CD4-positive, alpha-beta T cell treated with Interleukin-10 for 1 hour (primary cell): Measurements from ENCODE around the gene PLS1.
A peak's percentile ranks its signal among the peaks of the same experiment; 100 is the strongest.
"Not testable (repeated sequence)": the region's sequence is repeated elsewhere in the genome, so short reads cannot be mapped to it uniquely, and the experiment has no call there.

ENCODE experiments used
- DNase-seq: peaks from one replicate; pipeline ENCODE4 v3.0.0-alpha.2; 2020

PLS1 gene, protein sequence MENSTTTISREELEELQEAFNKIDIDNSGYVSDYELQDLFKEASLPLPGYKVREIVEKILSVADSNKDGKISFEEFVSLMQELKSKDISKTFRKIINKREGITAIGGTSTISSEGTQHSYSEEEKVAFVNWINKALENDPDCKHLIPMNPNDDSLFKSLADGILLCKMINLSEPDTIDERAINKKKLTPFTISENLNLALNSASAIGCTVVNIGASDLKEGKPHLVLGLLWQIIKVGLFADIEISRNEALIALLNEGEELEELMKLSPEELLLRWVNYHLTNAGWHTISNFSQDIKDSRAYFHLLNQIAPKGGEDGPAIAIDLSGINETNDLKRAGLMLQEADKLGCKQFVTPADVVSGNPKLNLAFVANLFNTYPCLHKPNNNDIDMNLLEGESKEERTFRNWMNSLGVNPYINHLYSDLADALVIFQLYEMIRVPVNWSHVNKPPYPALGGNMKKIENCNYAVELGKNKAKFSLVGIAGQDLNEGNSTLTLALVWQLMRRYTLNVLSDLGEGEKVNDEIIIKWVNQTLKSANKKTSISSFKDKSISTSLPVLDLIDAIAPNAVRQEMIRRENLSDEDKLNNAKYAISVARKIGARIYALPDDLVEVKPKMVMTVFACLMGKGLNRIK

DNA sequence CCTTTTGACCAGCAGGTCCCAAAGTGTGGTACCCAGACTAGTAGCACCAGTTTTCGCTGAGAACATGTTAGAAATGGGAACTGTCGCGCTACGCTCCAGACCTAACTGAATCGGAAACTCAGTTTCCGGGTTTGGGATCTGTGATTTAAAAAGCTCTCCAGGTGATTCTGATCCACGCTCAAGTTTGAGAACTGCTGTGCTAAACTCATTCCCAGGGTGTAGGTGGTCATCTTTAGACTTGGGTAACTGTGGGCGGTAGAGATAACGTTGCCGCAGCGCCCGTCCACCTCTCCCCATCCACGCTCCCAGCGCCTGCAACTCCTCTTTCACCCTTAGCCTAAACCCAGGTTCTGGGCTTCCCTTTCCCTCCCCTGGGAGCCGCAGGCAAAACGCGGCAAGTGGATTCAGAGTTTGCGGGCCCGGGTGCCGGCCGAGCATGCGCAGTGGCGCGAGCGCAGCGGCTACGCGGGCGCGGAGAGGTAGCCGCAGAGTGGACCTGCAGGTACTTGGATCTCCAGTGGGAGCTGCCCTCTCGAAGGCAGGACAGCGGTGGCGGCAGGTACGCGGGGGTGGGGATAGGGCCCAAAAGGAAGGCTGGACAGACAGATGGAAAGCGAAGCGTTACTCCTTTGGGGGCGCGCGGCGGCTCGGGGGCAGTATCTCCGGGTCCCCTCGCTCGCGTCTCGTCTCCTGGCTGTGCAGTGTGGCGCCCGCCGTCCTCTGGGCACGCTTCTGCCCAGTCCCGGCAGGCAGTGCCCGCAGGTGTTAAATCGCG lies at the start of gene PLS1:
TSS of gene PLS1 (plus strand) at position 443 of the 775 bp plus-strand sequence. CDS start 67,845 bp downstream, outside the sequence.
- peak; percentile 91 for DNase-seq

DNA sequence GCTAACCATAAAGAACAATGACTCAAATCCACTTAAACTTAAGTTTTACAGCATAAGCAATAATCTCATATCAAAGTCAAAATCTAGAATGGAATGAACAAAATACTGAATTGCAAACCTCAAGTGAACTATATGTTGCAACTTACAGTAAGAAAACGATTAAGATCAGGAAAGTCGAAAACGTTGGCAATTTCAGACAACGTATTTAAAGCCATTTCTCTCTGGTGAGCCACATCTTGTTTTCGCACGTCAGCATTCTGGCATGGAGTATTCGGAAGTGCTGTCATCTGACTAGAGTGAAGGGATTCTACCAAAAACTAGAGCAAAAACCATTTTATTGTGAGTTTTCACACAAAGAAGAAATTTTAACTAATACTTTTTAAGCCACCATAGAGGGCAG lies 46.2 kb upstream of the PLS1 start:
- DNase-seq: no peak

DNA sequence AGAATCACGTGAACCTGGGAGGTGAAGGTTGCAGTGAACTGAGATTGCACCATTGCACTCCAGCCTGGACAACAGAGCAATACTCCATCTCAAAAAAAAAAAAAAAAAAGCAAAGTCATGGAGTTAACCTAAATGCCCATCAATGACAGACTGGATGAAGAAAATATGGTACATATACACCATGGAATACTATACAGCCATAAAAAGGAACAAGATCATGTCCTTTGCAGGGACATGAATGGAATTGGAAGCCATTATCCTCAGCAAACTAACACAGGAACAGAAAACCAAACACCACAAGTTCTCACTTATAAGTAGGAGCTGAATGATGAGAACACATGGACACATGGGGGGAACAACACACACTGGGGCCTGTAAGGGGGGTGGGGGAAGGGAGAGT lies 43.6 kb upstream of the PLS1 start:
- DNase-seq: not testable (repeated sequence)

DNA sequence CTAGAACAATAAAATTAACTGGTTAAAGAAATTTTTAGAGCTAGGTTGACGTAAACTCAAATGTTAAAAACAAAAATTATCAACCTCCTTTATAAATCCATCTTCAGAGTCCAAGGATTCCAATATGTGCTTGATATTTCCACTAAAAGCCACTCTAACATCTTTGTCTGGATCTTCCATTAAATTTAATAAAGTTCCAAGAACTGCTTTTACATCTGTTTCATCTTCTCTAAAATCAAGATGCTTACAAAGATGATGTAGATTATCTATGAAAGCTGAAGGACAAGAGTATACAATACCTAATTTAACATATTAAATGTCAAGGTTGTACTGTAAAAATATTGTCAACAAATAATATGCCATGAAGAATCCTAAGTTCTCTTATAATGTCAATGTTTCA lies 42.5 kb upstream of the PLS1 start:
- DNase-seq: no peak

DNA sequence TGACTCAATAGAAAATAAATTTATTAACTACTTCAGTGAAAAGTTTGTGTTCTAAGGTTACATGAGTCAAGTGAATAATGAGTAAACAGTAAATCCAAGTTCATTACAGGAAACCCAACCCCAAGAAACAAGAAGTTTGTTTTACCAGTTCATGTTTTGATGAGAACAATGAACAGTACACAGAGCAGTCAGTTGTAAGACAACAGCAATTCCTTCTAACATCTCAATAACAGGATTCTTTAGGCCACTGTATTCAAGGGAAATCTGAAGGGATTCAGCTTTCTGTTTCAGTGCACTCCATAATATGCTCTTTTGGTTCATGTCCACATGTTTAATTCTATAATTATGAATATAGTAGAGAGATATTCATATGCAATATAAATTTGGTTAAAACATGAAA lies 36.1 kb upstream of the PLS1 start:
- no peak for DNase-seq

DNA sequence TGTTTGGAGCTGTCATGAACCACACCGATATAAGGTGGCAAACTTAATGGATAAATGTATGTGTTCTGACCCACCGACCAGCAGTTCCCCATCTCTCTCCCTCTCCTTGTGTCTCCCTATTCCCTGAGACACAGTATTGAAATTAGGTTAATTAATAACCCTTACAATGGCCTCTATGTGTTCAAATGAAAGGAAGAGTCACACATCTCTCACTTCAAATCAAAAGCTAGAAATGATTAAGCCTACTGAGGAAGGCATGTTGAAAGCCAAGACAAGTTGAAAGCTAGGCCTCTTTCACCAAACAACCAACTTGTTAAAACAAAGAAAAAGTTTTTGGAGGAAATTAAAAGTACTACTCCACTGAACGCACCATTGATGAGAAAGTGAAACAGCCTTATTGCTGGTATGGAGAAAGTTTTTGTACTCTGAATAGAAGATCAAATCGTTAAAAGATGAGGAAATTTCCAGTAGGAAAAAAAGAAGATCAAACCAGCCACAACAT lies 32.6 kb upstream of the PLS1 start:
- no peak for DNase-seq

DNA sequence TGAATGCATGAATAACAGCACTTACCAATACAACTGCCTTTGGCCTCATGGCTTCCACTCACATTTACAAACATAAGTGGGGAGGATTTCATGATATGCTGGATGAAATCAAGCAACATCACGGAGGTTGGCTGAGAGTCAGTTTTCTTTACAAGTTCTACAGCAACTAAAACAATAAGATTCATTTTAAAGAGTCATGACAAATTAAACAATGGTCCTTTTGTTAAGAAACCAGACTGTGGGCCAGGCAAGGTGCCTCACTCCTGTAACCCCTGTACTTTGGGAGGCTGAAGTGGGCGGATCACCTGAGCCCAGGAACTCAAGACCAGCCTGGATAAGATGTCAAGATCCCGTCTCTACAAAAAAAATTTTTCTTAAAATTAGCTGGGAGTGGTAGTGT lies 30.1 kb upstream of the PLS1 start:
- DNase-seq: no peak

DNA sequence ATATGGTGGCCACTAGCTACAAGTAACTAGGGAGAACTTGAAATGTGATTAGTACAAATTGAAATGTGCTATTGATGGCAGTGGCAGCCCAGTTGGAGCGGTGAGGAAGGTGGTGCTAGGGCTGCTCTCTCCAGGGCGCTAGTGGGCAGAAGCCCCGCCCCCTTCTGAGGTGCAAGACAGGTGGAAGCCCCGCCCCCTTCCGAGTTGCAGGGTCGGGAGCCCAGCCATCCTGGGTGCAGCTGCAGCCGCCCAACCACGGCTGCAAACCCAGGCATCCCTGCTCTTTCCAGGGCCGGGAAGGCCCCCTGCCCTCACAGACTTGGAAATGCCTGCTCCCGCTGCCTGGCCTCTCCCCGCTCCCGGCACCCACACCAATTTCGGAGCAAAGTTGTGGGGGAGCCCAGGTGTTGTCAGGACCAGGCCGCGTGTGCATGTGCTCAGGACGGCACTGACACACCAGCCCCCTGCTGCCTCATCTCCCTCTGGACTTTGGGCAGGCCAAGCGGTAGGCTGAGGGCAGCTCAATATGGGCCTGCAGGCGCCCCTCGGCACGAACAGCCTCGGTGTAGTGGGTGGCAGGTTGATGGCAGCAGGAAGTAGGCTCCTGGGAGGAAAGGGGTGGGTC lies 27.7 kb upstream of the PLS1 start:
- DNase-seq: no peak

DNA sequence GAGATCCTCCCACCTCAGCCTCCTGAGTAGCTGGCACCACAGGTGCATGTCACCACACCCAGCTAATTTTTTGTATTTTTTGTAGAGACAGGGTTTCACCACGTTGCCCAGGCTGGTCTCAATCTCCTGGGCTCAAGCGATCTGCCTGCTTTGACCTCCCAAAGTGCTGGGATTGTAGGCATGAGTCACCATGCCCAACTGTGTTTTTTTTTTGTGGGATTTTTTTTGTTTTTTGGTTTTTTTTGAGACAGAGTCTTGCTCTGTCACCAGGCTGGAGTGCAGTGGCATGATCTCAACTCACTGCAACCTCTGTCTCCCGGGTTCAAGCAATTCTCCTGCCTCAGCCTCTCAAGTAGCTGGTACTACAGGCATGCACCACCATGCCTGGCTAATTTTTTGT lies 26.8 kb upstream of the PLS1 start:
- DNase-seq: not testable (repeated sequence)

DNA sequence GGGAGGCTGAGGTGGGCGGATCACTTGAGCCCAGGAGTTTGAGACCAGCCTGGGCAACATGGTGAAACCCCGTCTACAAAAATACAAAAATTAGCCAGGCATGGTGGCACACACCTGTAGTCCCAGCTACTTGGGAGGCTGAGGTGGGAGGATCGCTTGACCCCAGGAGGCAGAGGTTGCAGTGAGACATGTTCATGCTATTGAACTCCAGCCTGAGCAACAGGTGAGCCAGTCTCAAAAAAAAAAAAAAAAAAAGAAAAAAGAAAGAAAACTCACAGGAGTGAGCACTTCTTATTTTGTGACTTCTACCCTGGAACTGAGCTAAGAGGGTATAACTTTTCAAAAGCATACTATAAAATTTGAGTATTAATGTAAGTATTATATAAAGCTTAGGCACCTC lies 22.0 kb upstream of the PLS1 start:
- not testable (repeated sequence) for DNase-seq

DNA sequence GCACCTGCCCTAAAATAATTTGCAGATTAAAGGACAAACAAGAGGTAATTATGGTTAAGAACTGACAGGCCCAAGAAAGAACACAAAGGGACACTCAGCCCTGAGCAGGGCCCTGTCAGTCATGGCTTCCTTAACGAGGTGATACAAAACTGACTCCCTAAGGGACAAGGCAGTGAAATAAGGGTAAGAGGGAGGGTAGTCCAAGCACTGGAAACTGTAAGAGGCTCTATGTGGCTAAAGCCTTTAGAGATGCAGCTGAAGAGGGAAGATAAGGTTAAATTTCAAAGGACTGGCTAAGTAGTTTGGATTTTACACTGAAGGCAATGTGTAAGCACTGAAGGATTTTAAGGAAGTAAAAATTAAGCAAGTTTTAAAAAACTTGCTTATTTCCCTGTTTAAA lies 21.5 kb upstream of the PLS1 start:
- DNase-seq: no peak

DNA sequence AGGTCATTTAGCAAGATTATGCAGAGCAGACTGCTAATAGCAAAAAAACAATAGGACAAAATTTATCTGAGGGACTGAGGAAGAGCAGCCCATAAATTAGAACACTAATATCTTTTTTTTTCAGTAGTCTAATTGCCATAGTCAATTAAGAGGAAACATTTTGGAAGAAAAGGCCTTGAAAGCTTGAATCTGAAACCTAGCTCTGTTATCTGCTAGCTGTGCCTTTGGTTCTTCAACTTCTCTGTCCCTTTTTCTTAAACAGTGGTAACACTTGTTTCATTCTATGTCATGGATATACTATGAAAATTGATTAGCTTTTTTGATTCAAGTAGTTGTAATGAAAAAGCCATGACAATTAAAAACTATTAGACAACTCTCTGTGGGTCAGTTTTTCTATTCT lies 19.4 kb upstream of the PLS1 start:
- DNase-seq: no peak

DNA sequence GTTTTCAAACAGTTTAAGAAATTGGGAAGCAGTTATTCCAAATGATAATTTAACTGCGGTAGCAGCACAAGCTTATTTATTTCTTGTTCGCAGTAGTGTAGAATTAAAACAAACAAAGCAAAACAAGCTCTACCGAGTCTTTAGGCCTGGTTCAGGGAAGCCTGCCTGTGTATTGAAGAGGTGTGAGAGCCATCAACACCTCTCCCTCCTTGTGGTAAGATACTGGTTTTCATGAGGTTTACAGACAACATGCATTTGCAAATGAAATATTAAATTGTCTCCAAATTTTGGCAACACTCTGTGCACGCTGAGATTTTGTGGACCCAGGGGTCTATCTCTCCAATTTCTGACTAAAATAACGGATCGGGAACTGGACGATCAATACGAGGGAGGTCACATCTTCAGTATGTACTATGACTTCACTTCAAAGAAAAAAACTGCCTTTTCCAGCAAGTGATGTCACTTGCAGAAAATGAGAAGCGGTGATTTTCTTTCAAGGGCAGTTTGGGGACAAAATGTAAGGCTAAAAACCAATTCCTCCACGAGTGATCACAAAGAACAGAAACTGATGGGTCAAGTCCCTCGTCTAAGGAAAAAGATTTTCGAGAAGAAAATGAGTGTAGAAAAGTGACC lies 18.4 kb upstream of the PLS1 start:
- peak; percentile 35 for DNase-seq

DNA sequence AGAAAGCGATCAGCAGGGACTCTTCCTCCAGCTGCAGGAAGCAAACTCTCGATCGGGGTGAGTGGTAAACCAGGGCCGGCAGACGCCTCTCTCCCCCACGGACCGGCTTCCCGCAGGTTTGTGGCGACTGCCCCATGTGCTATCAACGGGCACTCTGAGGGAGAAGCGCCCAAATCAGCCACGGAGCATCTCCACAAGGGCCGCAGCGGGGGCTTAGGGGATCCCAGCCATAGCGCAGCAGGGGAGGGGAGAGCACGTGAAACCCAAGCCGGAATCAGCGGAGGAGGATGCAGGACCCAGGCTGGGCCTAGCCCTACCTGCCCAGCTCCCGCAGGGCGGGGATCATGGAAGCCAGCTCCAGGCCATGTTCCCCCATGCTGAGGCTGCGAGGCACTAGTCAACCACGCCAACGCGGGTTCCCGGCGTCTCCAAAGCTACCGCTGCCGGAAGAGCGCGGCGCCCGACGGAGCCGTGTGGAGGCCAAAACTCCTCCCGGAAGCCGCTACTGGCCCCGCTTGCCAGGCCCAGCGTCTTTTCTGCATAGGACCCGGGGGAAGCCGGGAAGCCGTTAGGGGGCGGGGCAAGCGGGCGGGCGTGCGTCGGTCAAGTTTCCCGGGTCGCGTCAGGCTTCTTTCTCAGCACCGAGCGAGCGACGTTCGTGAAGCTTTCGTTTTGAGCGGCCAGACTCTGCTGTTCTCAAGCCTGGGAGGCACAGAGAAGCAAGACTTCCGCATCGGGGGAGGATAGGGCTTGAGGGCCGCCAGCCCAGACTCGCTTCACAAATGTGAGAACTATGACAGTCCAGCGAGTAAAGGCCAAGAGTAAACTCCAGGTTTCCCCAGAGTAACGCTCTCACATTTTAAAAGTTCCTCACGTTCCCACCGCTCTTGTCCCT lies 17.6 kb upstream of the PLS1 start, which contains the start of gene ATR:
TSS of gene ATR (minus strand) at position 405 of the 895 bp plus-strand sequence. CDS start at position 376, 29 bp downstream.
- peak; percentile 96 for DNase-seq

DNA sequence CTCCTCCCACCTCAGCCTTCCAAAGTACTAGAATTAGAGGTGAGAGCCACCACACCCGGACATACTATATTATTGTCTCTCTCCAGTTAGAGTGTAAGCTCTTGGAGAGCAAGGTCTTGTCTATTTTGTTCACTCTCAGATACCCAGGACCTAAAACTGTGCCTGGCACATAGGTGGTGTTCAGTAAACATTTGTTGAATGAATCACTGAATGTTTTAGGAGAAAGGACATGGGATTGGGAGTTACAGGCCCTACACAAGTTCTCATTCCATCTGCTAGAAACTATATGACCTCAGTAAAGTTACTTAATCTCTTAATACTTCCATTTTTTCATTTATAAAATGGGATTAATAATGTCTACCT lies 16.2 kb upstream of the PLS1 start:
- no peak for DNase-seq

DNA sequence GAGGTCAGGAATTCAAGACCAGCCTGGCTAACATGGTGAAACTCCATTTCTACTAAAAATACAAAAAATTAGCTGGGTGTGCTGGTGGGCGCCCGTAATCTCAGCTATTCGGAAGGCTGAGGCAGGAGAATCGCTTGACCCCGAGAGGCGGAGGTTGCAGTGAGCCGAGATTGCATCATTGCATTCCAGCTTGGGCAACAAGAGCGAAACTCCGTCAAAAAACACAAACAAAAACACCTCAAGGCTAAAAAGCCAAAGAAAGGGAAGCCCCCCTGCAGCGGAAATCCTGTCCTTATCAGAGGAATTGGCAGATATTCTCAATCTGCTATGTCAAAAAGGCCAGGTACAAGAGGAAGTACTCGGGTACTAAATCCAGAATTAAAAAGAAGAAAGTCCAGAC lies 15.1 kb upstream of the PLS1 start:
- not testable (repeated sequence) for DNase-seq

DNA sequence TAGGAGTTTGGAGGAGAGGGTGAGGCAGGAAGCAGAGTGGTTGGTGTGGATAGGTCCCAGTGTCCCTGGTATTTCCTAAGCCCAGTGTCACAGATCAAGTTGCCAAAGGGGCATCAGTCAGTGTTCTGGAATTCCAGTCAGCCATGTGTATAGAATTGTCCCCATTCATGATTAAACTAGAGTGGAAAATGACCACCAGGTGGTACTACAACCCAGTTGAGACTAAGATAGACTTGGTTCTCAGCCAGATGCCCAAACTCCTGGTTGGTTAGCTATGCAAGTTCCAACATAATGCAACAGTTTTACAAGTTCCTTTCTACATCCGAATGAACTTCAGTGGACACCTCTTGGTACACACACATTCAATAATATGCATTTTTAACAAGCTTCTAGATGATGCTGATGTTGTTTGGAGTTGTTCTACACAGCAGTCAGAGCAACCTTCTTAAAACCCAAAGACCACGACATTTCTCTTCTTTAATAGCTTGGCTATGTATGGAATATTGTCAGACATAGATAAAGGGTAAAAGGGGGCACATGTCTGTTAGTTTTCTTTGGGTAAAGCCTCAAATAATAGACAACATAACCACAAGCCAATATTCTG lies 9.3 kb upstream of the PLS1 start:
- DNase-seq: peak; percentile 60

DNA sequence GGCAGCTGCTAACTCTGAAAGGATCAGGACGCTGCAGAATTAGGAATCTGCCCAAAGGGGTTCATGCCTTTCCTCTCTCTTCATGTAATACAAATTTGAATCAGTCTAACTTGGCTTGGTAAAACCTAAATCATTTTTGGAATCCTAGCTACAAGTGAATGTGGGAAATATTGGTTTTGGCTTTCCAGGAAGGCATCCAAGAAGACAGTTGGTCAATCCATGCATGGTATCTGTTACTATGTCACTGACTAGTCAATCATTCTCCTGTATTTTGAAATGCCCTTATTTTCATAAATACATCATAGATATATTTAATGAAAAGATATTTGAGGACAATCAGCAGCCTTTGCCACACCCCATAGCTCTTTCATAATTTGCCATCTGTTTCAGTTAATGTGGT lies 7.5 kb upstream of the PLS1 start:
- DNase-seq: no peak

DNA sequence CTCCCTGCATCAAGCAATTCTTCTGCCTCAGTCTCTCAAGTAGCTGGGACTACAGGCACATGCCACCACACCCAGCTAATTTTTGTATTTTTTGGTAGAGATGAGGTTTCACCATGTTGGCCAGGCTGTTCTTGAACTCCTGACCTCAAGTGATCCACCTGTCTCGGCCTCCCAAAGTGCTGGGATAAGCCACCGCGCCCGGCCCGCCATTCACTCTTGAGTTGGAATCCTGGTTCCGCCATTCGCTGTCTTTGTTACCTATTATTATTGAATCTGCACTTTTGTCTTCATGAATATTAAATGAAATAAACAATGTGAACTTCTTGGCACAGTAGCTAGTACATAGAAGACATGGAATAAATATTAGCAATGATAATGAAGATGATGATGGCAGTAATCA lies 3.9 kb upstream of the PLS1 start:
- not testable (repeated sequence) for DNase-seq

DNA sequence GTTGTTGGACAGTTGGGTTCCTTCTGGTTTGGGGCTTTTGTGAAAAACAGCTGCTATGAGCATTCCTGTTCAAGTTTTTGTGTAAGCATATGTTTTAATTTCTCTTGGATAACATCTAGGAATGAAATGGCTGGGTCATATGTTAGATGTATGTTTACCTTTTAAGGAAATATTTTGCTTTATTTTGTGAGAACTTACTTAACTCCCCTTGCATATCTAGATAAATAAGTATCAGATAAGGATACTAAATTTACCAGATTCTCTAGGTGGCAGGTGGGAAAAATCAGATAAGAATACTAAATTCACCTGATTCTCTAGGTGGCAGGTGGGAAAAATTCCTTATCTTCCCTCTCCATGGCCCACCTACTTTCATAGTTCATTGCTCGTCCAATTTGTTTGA lies 1.1 kb upstream of the PLS1 start:
- DNase-seq: no peak

DNA sequence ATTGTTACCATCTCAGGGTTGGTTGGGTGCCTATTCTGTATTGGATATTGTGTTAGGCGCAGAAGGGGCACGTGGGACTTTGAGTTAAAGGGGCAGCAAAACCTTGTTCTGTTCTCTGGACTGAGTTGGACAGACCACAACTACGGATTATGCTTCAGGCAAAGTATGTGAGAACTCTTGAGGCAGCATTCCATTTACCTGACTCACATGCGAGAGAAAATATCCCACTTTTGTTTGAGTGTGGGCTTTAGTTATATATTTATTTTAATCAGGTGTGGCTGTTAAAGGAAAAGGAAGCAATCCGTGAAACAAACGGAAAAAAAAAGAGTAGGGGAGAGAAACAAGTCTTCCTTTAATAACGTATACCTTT lies 627 bp upstream of the PLS1 start:
- DNase-seq: no peak
